Small intestine (tissue), 7 donors: ENCODE measurements around the gene ANKIB1. TPM values are rescaled to one million over a fixed set of nuclear protein-coding genes. Genes with fewer than 3 reads are reported as not detected.

Experiments used
- DNase-seq, 2 donors: peaks; one replicate each; pipeline versions ENCODE4 v3.0.0 to v3.0.0-alpha.2; 2013
- FAIRE-seq: peaks from 2 replicates; lab custom pipeline; 2012; peaks lifted over from hg19 to GRCh38; lab: Jason Lieb, UNC
- H3K27ac ChIP-seq, 3 donors: one replicate each; pipeline ENCODE4 v1.5.1; 2013; ENCODE audit warnings: low read length in 2 of 3, mild to moderate bottlenecking in 2 of 3, control low read depth in 1 of 3, inconsistent platforms in 1 of 3, low read depth in 1 of 3, moderate library complexity in 1 of 3
- H3K27me3 ChIP-seq, 3 donors: one replicate each; pipeline ENCODE4 v1.6.1; 2013; ENCODE audit warnings: low read length in 3 of 3, inconsistent platforms in 1 of 3; ENCODE audit not compliant: control insufficient read depth in 3 of 3, insufficient read depth in 3 of 3
- H3K36me3 ChIP-seq, 3 donors: one replicate each; pipeline ENCODE4 v1.6.1; 2013; ENCODE audit warnings: low read length in 3 of 3, inconsistent platforms in 1 of 3, low read depth in 1 of 3, mild to moderate bottlenecking in 1 of 3, moderate library complexity in 1 of 3; ENCODE audit not compliant: control insufficient read depth in 3 of 3, insufficient read depth in 2 of 3
- H3K4me1 ChIP-seq, 3 donors: one replicate each; pipeline ENCODE4 v1.6.1; 2013; ENCODE audit warnings: low read length in 2 of 3, inconsistent platforms in 1 of 3, low read depth in 1 of 3, mild to moderate bottlenecking in 1 of 3, moderate library complexity in 1 of 3; ENCODE audit not compliant: control insufficient read depth in 3 of 3, insufficient read depth in 2 of 3
- H3K4me3 ChIP-seq, 3 donors: one replicate each; pipeline ENCODE4 v1.5.1; 2013; ENCODE audit warnings: low read length in 3 of 3, control low read depth in 1 of 3, inconsistent platforms in 1 of 3, low read depth in 1 of 3, mild to moderate bottlenecking in 1 of 3, moderate library complexity in 1 of 3
- H3K9me3 ChIP-seq, 2 donors: one replicate each; pipeline ENCODE4 v1.6.1; 2013; ENCODE audit warnings: low read depth in 1 of 2, low read length in 1 of 2; ENCODE audit not compliant: control insufficient read depth in 2 of 2, insufficient read depth in 1 of 2
- WGBS, 3 donors: extraction: QIAGEN DNeasy Blood & Tissue Kit; methylation state at CpG; one replicate each; pipeline ENCODE4 v1.1.7; 2013; 5-methylcytosine and 5-hydroxymethylcytosine counted together
- polyA plus RNA-seq, 4 donors: library from polyadenylated mRNA; stranded (reverse) in 3 of 4; unstranded in 1 of 4; fragments of 200-250 nt in 3 of 4; fragments of 120-200 nt in 1 of 4; gene quantifications; one replicate each; pipeline versions ENCODE4 v1.2.1 to v1.2.3, GENCODE V29; 2013
- donor health status: healthy with polysubstance abuse.
- donor health status: control.
- donor health status: control.
- donor health status: Bipolar disorder and iron deficiency.
- donor health status: healthy.

The ANKIB1 gene
- polyA plus RNA-seq, 4 donors: 10.8 to 37.2 (median 14.2) TPM

DNA sequence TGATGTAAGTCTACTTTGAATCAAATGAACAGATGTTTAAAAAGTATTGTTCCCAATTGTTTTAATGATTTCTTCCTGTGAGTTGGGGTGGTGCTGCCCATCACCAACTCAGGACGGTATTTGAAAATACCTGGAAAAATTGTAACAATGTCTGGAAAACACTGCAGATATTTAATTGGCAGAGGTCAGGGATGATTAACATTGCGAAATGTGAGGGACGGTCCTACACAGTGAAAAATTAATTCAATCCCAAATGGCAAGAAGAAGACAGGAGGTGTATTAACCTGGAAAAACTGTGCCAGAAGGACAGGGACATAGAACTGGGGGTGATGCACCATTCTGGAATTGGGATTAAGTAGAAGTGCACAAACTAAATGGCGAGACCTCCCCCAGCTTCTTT, 29.6 kb downstream of the ANKIB1 start:
- Histone ChIP-seq H3K27ac (no peak overlapping the region), H3K36me3 (peaks cover 0 to 4% (median 0%) of the 10 kb centered on the region in 3 donors), H3K4me3 (no peak overlapping the region), H3K9me3 (peaks cover 0 to 10% of the 10 kb centered on the region in 2 donors), H3K4me1 (no peaks in the 10 kb centered on the region), H3K27me3 (no peaks in the 10 kb centered on the region)
- DNase-seq (no peak), FAIRE-seq (no peak)
- WGBS, 3 donors: 97 to 99% (median 97%) methylated on average over 4 of the region's 4 CpGs

DNA sequence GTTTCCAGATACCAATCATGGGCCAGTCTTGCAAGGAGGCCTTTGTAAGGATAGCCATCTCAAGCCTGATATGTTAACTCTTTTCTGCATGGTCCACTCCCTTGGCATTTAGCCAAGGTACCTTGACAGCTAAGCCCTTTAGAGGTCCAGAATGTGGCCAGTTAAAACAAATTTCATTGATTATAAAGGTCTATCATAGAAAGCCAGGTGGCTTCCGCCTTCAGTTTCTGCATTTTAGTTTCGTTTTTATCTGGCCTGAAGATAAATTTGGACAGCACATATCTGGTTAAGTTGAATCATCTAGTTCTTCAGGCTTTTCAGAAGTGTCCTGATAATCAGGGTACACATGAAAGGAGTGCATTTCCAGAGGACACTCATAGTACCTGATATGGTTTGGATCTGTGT, 30.7 kb downstream of the ANKIB1 start:
- no peak overlapping the region for H3K4me3 ChIP-seq
- DNase-seq (no peak), FAIRE-seq (no peak)

DNA sequence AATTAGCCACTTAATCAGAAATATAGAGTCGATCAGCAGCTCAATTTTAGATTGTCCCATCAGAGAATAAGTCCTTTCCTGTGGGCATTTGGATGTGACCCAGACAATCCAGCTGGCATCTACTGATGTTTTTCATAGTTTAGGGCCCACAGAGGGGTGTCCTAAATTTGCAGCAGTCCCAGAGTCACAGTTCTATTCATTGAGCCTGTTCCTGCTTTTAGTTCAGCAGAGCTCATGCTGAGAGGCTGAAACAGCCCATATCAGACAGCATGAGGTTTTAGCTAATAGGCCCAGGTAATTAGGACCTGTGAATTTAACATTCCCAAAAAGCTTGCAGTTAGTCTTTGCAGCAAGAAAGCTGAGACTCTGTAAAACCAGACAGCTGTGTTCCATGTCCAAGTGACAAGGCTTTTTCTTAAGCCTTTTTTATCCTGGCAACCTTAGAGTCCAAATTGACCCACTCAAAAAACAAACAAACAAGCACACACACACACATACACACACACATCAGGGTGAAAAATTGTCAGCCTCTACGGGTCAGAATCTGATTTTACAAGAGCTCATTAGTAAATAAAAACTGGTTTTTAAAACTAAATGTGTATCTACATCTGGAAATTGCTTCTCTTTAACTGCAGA, 33.7 kb downstream of the ANKIB1 start:
- FAIRE-seq: no peak
- no peaks in the 10 kb centered on the region for H3K27me3 ChIP-seq
- WGBS, 3 donors: 62 to 91% (median 84%) methylated on average over 2 of the region's 2 CpGs
- H3K27ac ChIP-seq: no peak overlapping the region
- no peak for DNase-seq
- peaks cover 0 to 6% (median 0%) of the 10 kb centered on the region in 3 donors for H3K36me3 ChIP-seq
- H3K9me3 ChIP-seq: peaks cover 0 to 20% of the 10 kb centered on the region in 2 donors
- no peaks in the 10 kb centered on the region for H3K4me1 ChIP-seq
- H3K4me3 ChIP-seq: no peak overlapping the region

More for the DNA sequence above, 30.7 kb downstream of the ANKIB1 start:
- WGBS, 3 donors: 63 to 77% (median 70%) methylated on average over 2 of the region's 2 CpGs
- Histone ChIP-seq H3K4me1 (no peaks in the 10 kb centered on the region), H3K27me3 (no peaks in the 10 kb centered on the region), H3K36me3 (peaks cover 0 to 4% (median 0%) of the 10 kb centered on the region in 3 donors), H3K27ac (no peak overlapping the region), H3K9me3 (peaks cover 0 to 20% of the 10 kb centered on the region in 2 donors)

DNA sequence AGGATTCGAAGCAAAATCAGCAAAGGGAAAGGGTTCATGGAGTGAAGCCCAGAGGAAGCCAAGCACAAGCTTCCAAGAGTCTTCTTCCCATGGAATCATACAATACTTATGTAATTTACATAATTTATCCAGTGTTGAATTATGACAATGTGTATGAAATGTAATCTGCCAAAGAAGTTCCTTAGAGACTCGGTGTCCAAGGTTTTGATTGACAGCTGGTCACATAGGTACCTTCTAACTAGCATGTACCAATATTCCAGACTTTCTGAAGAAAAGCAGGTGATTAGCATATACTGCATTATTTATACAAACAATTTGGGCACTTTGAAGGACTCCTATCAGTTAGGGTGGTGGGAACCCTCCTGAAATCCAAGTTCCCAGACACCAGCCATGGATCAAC, 35.3 kb downstream of the ANKIB1 start:
- no peak for FAIRE-seq
- no peaks in the 10 kb centered on the region for H3K4me1 ChIP-seq
- no peaks in the 10 kb centered on the region for H3K27me3 ChIP-seq
- DNase-seq: no peak
- H3K27ac ChIP-seq: no peak overlapping the region
- H3K9me3 ChIP-seq: peaks cover 0 to 20% of the 10 kb centered on the region in 2 donors
- peaks cover 0 to 6% (median 0%) of the 10 kb centered on the region in 3 donors for H3K36me3 ChIP-seq
- no peak overlapping the region for H3K4me3 ChIP-seq
- 92 to 95% (median 93%) methylated on average over 2 of the region's 2 CpGs for WGBS, 3 donors

DNA sequence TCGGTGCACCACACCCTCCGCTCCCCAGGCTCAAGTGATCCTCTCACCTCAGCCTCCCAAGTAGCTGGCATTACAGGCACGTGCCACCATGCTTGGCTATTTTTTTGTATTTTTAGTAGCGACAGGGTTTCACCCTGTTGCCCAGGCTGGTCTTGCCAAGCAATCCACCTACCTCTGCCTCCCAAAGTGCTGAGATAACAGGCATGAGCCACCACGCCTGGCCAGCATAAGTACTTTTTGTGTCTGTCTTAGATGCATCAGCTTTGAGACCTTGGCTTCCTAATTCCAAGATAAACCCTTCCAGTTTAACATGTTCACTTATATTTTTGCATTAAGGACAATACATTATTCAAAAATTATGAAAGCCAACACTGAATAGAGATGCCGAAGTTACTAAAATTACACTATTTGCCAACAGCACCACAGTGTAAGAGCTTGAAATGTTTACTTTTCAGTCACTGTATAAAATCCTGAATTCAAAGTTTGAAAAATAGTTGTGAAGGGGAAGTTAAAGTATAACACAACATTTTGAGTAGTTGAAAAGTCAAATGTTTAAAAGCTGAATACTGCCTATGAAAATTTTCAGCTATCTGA, 36.5 kb downstream of the ANKIB1 start:
- Histone ChIP-seq H3K27ac (no peak overlapping the region), H3K27me3 (no peaks in the 10 kb centered on the region), H3K9me3 (peaks cover 0 to 20% of the 10 kb centered on the region in 2 donors), H3K36me3 (peaks cover 0 to 6% (median 0%) of the 10 kb centered on the region in 3 donors), H3K4me1 (no peaks in the 10 kb centered on the region), H3K4me3 (no peak overlapping the region)
- WGBS, 3 donors: 92 to 96% (median 92%) methylated on average over 6 of the region's 6 CpGs
- DNase-seq: no peak
- no peak for FAIRE-seq

DNA sequence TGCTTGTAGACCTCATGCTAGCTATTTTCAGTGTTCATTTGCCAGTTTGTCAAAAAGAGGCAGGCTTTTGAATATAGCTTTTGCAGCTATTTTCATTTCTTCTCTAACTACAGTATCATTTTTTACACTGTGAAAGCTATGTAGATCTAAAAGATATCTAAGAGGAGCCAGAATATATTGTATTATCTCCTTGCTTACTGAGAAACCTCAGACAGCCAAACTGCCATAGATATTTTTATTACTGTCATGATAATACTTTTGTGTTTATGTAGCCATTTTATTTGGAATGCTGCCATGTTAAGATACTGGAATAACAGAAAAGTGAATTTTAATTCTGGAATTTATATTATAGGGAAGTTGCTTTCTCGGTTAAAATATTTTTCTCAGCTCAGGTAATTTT, 37.2 kb downstream of the ANKIB1 start:
- 90 to 93% (median 91%) methylated on average over 1 of the region's 1 CpG for WGBS, 3 donors
- FAIRE-seq (no peak), DNase-seq (no peak)
- no peaks in the 10 kb centered on the region for H3K4me1 ChIP-seq
- H3K4me3 ChIP-seq: no peak overlapping the region
- H3K27ac ChIP-seq: no peak overlapping the region
- peaks cover 0 to 20% of the 10 kb centered on the region in 2 donors for H3K9me3 ChIP-seq
- H3K36me3 ChIP-seq: peaks cover 0 to 3% (median 0%) of the 10 kb centered on the region in 3 donors
- no peaks in the 10 kb centered on the region for H3K27me3 ChIP-seq

DNA sequence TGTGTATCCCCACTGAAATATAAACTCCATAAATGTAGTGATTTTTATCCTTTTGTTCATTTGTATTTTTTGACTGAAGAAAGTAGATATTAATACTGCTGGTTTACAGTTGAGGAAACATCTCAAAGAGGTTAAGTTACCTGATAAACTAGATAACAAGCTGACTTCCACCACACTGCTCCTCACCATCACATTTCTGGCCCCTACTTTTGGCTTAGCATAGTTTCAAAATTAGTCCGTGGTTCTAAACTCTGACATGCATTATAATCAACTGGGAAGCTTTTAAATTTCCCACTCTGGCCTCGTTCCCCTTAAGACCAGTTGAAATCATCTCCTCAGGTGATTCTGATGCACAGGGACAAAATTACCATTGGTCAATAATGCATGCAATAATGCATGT, 43.5 kb downstream of the ANKIB1 start:
- H3K27me3 ChIP-seq: no peaks in the 10 kb centered on the region
- FAIRE-seq: no peak
- WGBS, 3 donors: 88 to 98% (median 89%) methylated on average over 2 of the region's 2 CpGs
- H3K4me1 ChIP-seq: peaks cover 0 to 11% (median 0%) of the 10 kb centered on the region in 3 donors
- H3K9me3 ChIP-seq: no peaks in the 10 kb centered on the region
- no peak overlapping the region for H3K4me3 ChIP-seq
- no peak overlapping the region for H3K27ac ChIP-seq
- H3K36me3 ChIP-seq: no peaks in the 10 kb centered on the region
- no peak for DNase-seq

DNA sequence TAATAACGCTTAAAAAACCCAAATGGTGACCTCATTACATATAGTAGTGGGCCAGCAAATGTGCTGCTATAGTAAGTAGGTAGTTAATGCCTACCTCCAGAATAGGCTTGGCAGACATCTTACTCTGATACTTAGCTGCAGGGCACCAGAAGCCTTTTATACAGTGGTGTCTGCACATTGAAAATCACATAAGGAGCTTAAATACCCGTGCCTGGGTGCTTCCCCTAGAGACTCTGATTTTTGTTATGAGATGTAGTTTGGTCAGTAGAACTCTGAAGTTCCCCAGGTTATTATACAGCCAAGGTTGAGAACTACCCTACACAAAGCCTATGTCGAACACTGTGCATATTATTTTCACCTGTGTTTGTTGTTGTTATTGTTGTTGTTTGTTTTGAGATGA, 47.2 kb downstream of the ANKIB1 start:
- 54 to 65% (median 54%) methylated on average over 3 of the region's 3 CpGs for WGBS, 3 donors
- H3K9me3 ChIP-seq: no peaks in the 10 kb centered on the region
- H3K27me3 ChIP-seq: no peaks in the 10 kb centered on the region
- DNase-seq (no peak), FAIRE-seq (no peak)
- H3K36me3 ChIP-seq: no peaks in the 10 kb centered on the region
- peak overlapping the region in 1 of 3 donors; percentile 54 for H3K27ac ChIP-seq
- H3K4me1 ChIP-seq: peaks cover 0 to 23% (median 0%) of the 10 kb centered on the region in 3 donors
- H3K4me3 ChIP-seq: no peak overlapping the region
